ENCODE measurements around the gene ABCB9.

GRCh38 chr12:122989874-122990419, 23.7 kb upstream of the ABCB9 start:
- TF ChIP-seq POLR2A (IDR thresholded peaks at IDR 0.05; ENCODE audit: borderline replicate concordance, extremely low read depth, insufficient read depth, insufficient read length) (no peak), CTCF (IDR thresholded peaks at IDR 0.05 in 2 of 3, conservative IDR thresholded peaks at IDR 0.05 in 1 of 3; ENCODE audit: borderline replicate concordance in 1 of 3, insufficient read depth in 1 of 3, low read depth in 2 of 3, low read length in 2 of 3) (no peak), REST (IDR thresholded peaks at IDR 0.05; ENCODE audit: low read depth) (no peak)

Measured in HCT116 (cell line).